ENCODE measurements around the gene SLC8A2. TPM values are rescaled to one million over a fixed set of nuclear protein-coding genes. Genes with fewer than 3 reads are reported as not detected.

SLC8A2 gene
- total and polyA plus RNA-seq, 2 experiments from 2014 or later: 0.86 to 10.0 TPM

DNA sequence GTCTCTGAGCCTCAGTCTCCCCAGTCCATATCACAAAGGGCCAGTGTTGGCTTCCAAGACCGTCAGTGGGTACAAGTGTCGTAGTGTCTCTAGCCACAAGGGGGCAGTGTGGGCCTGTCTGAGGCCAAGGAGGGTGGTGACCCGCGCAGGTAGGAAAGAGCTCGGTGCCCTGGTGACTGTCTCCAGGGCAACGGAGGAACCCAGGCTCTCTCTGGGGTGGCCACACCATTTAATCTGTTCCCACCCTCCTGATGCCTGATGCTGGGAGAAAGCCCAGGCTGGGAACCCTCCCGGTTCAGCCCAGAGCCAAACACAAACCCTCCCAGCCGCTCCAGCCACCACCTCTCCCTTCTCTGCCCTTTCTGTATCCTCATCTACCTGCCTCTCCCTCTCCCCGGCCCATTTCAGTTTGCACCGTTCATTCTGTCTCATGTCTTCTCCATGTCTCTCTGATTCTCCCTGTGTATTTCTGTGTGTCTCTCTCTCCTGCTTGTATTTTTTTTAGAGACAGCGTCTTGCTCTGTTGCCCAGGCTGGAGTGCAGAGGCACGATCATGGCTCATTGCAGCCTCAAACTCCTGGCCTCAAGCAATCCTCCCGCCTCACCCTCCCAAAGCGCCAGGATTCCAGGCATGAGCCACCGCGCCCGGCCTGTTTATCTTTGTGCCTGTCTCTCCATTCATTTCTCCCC is 34.8 kb downstream of the SLC8A2 start:
- no peak overlapping the region for H3K4me2 ChIP-seq
- H3K4me1 ChIP-seq (ENCODE audit: insufficient read depth): peaks cover 3% of the 10 kb centered on the region; the same call in 1 of the 2 replicates
- H3K4me3 ChIP-seq: no peak overlapping the region
- H4K20me1 ChIP-seq (replicated peaks; ENCODE audit: insufficient read depth): peaks cover 3% of the 10 kb centered on the region; the same call in 1 of the 2 replicates
- H3K27me3 Mint-ChIP-seq (ENCODE audit: insufficient read depth, low read depth, poor library complexity): peaks cover 13% of the 10 kb centered on the region
- no peak overlapping the region for H2AFZ ChIP-seq
- no peaks in the 10 kb centered on the region for H3K79me2 ChIP-seq (replicated peaks; ENCODE audit: insufficient read depth)
- 0 out of 2 replicates have a peak, but pooled peaks cover 2% of the 10 kb centered on the region for H3K27me3 ChIP-seq (ENCODE audit: insufficient read depth)
- H3F3A ChIP-seq (replicated peaks; ENCODE audit: low read depth): peaks cover 15% of the 10 kb centered on the region; the same call in 1 of the 2 replicates
- TF ChIP-seq, protein P1, sequence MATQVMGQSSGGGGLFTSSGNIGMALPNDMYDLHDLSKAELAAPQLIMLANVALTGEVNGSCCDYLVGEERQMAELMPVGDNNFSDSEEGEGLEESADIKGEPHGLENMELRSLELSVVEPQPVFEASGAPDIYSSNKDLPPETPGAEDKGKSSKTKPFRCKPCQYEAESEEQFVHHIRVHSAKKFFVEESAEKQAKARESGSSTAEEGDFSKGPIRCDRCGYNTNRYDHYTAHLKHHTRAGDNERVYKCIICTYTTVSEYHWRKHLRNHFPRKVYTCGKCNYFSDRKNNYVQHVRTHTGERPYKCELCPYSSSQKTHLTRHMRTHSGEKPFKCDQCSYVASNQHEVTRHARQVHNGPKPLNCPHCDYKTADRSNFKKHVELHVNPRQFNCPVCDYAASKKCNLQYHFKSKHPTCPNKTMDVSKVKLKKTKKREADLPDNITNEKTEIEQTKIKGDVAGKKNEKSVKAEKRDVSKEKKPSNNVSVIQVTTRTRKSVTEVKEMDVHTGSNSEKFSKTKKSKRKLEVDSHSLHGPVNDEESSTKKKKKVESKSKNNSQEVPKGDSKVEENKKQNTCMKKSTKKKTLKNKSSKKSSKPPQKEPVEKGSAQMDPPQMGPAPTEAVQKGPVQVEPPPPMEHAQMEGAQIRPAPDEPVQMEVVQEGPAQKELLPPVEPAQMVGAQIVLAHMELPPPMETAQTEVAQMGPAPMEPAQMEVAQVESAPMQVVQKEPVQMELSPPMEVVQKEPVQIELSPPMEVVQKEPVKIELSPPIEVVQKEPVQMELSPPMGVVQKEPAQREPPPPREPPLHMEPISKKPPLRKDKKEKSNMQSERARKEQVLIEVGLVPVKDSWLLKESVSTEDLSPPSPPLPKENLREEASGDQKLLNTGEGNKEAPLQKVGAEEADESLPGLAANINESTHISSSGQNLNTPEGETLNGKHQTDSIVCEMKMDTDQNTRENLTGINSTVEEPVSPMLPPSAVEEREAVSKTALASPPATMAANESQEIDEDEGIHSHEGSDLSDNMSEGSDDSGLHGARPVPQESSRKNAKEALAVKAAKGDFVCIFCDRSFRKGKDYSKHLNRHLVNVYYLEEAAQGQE (IDR thresholded peaks at IDR 0.05; ENCODE audit: unreplicated experiment): peak; percentile 13
- peak; percentile 39; the same call in 1 of the 2 replicates for TF ChIP-seq CREB1 (CRISPR knock-in tag; IDR thresholded peaks at IDR 0.05; ENCODE audit: low read depth)
- no peak for TF ChIP-seq JUNB (IDR thresholded peaks at IDR 0.05; ENCODE audit: unreplicated experiment)
- no peak for TF ChIP-seq ZNF114 (CRISPR knock-in tag; IDR thresholded peaks at IDR 0.05)
- no peak for TF ChIP-seq NANOG (IDR thresholded peaks at IDR 0.05; ENCODE audit: borderline replicate concordance)
- TF ChIP-seq EZH2 (IDR thresholded peaks at IDR 0.05; ENCODE audit: low read depth, unreplicated experiment): no peak
- TF ChIP-seq, protein P2, sequence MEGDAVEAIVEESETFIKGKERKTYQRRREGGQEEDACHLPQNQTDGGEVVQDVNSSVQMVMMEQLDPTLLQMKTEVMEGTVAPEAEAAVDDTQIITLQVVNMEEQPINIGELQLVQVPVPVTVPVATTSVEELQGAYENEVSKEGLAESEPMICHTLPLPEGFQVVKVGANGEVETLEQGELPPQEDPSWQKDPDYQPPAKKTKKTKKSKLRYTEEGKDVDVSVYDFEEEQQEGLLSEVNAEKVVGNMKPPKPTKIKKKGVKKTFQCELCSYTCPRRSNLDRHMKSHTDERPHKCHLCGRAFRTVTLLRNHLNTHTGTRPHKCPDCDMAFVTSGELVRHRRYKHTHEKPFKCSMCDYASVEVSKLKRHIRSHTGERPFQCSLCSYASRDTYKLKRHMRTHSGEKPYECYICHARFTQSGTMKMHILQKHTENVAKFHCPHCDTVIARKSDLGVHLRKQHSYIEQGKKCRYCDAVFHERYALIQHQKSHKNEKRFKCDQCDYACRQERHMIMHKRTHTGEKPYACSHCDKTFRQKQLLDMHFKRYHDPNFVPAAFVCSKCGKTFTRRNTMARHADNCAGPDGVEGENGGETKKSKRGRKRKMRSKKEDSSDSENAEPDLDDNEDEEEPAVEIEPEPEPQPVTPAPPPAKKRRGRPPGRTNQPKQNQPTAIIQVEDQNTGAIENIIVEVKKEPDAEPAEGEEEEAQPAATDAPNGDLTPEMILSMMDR (conservative IDR thresholded peaks at IDR 0.05; ENCODE audit: low read depth in 2 of 2): peak; percentile 91 to 99
- no peak for TF ChIP-seq ZNF331 (CRISPR knock-in tag; IDR thresholded peaks at IDR 0.05; ENCODE audit: low read depth)
- no peak for TF ChIP-seq STAT1 (IDR thresholded peaks at IDR 0.05; ENCODE audit: unreplicated experiment)
- H3K4me3 Mint-ChIP-seq: no peak overlapping the region; the same call in 2 of the 3 replicates
- H3K9me3 Mint-ChIP-seq: no peaks in the 10 kb centered on the region; the same call in 1 of the 3 replicates
- peak; percentile 93 for DNase-seq (ENCODE audit: low spot score)
- H3K27ac ChIP-seq (ENCODE audit: low read depth): no peak overlapping the region
- no peak overlapping the region for H3K27ac Mint-ChIP-seq
- no peaks in the 10 kb centered on the region for H3K36me3 Mint-ChIP-seq (ENCODE audit: low read depth)
- no peaks in the 10 kb centered on the region for H3K36me3 ChIP-seq (ENCODE audit: insufficient read depth)
- peak; percentile 94 for ATAC-seq
- H3K4me1 Mint-ChIP-seq: peaks cover 6% of the 10 kb centered on the region; the same call in 2 of the 3 replicates
- H3K9me2 ChIP-seq (ENCODE audit: insufficient read depth): no peaks in the 10 kb centered on the region
